ENCODE data around the gene RBFA.

GRCh38 chr18:80037300-80037699 is 3.1 kb downstream of the RBFA start:
- TF ChIP-seq POLR2A (IDR thresholded peaks at IDR 0.05) = no peak
- TF ChIP-seq CTCF (IDR thresholded peaks at IDR 0.05) = no peak
- TF ChIP-seq POLR2AphosphoS5 (IDR thresholded peaks at IDR 0.05) = no peak
